GM21381 (cell line): ENCODE data around the gene RCAN2.

Source experiments
- ATAC-seq: cut with Tn5 transposase; IDR thresholded peaks from one replicate; pipeline ENCODE4 v1.9.1; 2021; ENCODE audit warnings: mild to moderate bottlenecking, moderate library complexity; ENCODE audit not compliant: unreplicated experiment

The RCAN2 gene

DNA sequence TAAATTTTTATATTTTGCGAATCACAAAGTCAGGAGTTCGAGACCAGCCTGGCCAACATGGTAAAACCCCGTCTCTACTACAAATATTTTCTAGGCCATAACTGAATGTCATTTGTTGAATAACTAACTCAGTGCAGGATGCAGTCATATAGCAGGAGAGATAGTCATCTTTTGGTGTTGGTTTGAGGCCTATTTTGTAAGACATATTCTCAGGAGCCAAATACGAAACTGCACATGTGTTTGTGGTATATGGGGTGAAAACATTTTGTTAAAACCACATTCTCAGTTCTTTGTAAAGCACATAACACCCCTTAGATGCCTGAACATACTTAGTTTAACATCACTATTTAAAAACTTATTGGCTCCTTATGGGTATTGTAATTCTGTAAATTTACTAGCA lies 315.8 kb downstream of the RCAN2 start:
- peak; percentile 73 for ATAC-seq

DNA sequence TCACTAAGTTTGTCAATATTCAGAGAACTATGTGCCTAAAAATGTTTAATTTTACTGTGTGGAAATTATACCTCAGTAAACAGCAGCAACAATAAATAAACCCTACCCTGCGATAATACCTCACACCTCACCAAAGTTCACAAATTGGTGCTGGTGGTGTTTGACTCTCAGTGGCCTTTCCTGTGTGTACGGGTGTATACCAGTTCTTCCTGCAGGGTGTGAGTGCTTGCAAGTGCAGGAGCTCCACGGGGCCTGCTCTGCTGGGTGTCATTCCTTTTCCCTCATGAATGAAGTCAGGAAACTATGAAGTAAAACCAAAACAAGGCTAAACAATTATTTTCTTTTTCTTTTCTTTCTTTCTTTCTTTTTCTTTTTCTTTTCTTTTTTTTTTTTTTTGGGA lies 316.3 kb downstream of the RCAN2 start:
- ATAC-seq = no peak

DNA sequence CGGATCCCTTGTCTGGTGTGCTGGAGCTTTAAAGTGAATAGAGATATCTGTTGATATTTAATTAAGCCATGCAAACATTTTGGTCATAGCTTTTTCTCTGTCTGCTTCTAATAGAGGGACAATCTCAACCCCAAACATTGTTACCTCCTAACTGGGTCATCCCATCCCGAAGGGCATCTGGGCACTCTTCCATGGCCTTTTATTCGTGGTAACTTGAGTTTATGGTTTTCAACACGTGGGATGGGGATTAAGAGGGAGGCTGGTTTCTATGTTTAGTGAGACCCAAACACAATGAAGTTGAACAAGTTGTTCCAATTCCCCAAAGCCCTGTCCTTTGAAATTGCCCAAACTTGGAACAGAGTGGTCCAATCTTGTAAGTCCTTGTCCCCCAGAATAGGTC lies 319.1 kb downstream of the RCAN2 start:
- no peak for ATAC-seq
